GM12878 (cell line): Measurements from ENCODE around the gene NECTIN2. TPM values are rescaled to one million over a fixed set of nuclear protein-coding genes. Genes with fewer than 3 reads are reported as not detected.
"Not testable (repeated sequence)": the region's sequence is repeated elsewhere in the genome, so short reads cannot be mapped to it uniquely, and the experiment has no call there.

Experiments used
- ATAC-seq: fragments of 200-7000 bp; cut with Tn5 transposase; 3 replicates; pipeline ENCODE4 v1.9.1; 2020; ENCODE audit warnings: mild to moderate bottlenecking, moderate library complexity
- BruUV-seq: library from RNA; stranded (reverse); fragments of 400-500 nt; replicated peaks from 2 replicates; lab custom pipeline; 2021; lab: Mats Ljungman, UMichigan
- CTCF ChIA-PET: fragments of 300-600 bp; sonication (Branson Sonifier 250); formaldehyde crosslinking; extraction: SDS; loops from one replicate; lab custom pipeline; 2021; ENCODE audit warnings: inconsistent platforms; lab: Yijun Ruan, JAX
- POLR2A ChIA-PET: fragments of 350-600 bp; formaldehyde crosslinking; extraction: SDS; loops from one replicate; lab custom pipeline; 2021; ENCODE audit warnings: inconsistent platforms; lab: Charles Lee
- RAD21 ChIA-PET: fragments of 300-600 bp; sonication (Branson Sonifier 250); formaldehyde crosslinking; loops from one replicate; lab custom pipeline; 2023; ENCODE audit warnings: antibody characterized with exemption; ENCODE audit not compliant: unreplicated experiment; lab: Charles Lee
- SMC1A ChIA-PET: fragments of 300-600 bp; sonication (Branson Sonifier 250); formaldehyde crosslinking; loops from one replicate; lab custom pipeline; 2023; ENCODE audit not compliant: unreplicated experiment, uncharacterized antibody; lab: Charles Lee
- DNase-seq: peaks from one replicate; pipeline ENCODE4 v3.0.0-alpha.2; 2011; ENCODE audit warnings: low read depth, low spot score
- FAIRE-seq: peaks from 3 replicates; lab custom pipeline; 2011; peaks lifted over from hg19 to GRCh38; lab: Jason Lieb, UNC
- H2AFZ ChIP-seq: 2 replicates; pipeline ENCODE4 v1.6.0; 2011; ENCODE audit warnings: low read depth, low read length, control low read depth; ENCODE audit not compliant: control insufficient read depth
- H3K27ac ChIP-seq: 2 replicates; pipeline ENCODE4 v1.5.1; 2011; ENCODE audit warnings: control low read depth; ENCODE audit not compliant: control insufficient read depth, insufficient read depth
- H3K27me3 ChIP-seq, 2 experiments: replicated peaks in 1 of 2; 2 replicates each; pipeline versions ENCODE4 v1.6.0 to v1.6.1; 2011; ENCODE audit warnings: low read length in 1 of 2; ENCODE audit not compliant: control insufficient read depth in 2 of 2, insufficient read depth in 2 of 2
- H3K36me3 ChIP-seq, 2 experiments: 2 replicates each; pipeline ENCODE4 v1.5.1; 2011; ENCODE audit warnings: low read length in 1 of 2; ENCODE audit not compliant: control insufficient read depth in 2 of 2, insufficient read depth in 2 of 2
- H3K4me1 ChIP-seq: 2 replicates; pipeline ENCODE4 v1.6.1; 2011; ENCODE audit warnings: mild to moderate bottlenecking, low read length, moderate library complexity, mixed read lengths; ENCODE audit not compliant: control insufficient read depth, insufficient read depth
- H3K4me2 ChIP-seq: 2 replicates; pipeline ENCODE4 v1.6.0; 2011; ENCODE audit warnings: control low read depth; ENCODE audit not compliant: control insufficient read depth, insufficient read depth
- H3K4me3 ChIP-seq: fragments of 200-600 bp; sonication (generic); 2 replicates; pipeline ENCODE4 v1.5.1; 2016
- H3K79me2 ChIP-seq: 2 replicates; pipeline ENCODE4 v1.6.0; 2011; ENCODE audit warnings: low read length; ENCODE audit not compliant: control insufficient read depth, insufficient read depth
- H3K9ac ChIP-seq: 2 replicates; pipeline ENCODE4 v1.8.0; 2011; ENCODE audit warnings: low read length, control low read depth, mixed read lengths; ENCODE audit not compliant: control insufficient read depth, insufficient read depth
- H3K9me3 ChIP-seq: replicated peaks from 3 replicates; pipeline ENCODE4 v1.5.1; 2011; ENCODE audit warnings: mild to moderate bottlenecking, low read length; ENCODE audit not compliant: control insufficient read depth, insufficient read depth
- H4K20me1 ChIP-seq: 2 replicates; pipeline ENCODE4 v1.6.0; 2011; ENCODE audit not compliant: control insufficient read depth, insufficient read depth
- ATF3 ChIP-seq: IDR thresholded peaks from 2 replicates; pipeline ENCODE4 v1.6.1; 2011; ENCODE audit warnings: low read depth, mild to moderate bottlenecking, low read length, moderate library complexity, borderline replicate concordance; ENCODE audit errors: extremely low read depth
- CBX5 ChIP-seq: sonication (generic); IDR thresholded peaks from 2 replicates; pipeline ENCODE4 v1.6.1; 2016; ENCODE audit warnings: low read depth, moderate library complexity, mild to moderate bottlenecking, inconsistent platforms
- EZH2 ChIP-seq: IDR thresholded peaks from 2 replicates; pipeline ENCODE4 v1.6.1; 2012; ENCODE audit warnings: low read depth, mild to moderate bottlenecking, control low read depth, inconsistent platforms, low read length, borderline replicate concordance; ENCODE audit not compliant: control insufficient read depth
- HDAC6 ChIP-seq: fragments of 200-600 bp; sonication (generic); IDR thresholded peaks from one replicate; pipeline ENCODE4 v1.8.0; 2017; ENCODE audit warnings: antibody characterized with exemption; ENCODE audit not compliant: unreplicated experiment
- POLR2A ChIP-seq: IDR thresholded peaks from 2 replicates; pipeline ENCODE4 v1.6.1; 2011; ENCODE audit warnings: low read depth, mild to moderate bottlenecking, low read length
- RAD21 ChIP-seq: IDR thresholded peaks from 2 replicates; pipeline ENCODE4 v1.6.1; 2011; ENCODE audit warnings: mild to moderate bottlenecking, low read depth, low read length, moderate library complexity; ENCODE audit not compliant: insufficient read depth
- SMAD1 ChIP-seq: fragments of 450-650 bp; IDR thresholded peaks from 2 replicates; pipeline ENCODE4 v1.6.1; 2018; ENCODE audit warnings: mild to moderate bottlenecking, low read depth; ENCODE audit not compliant: partially characterized antibody
- STAT3 ChIP-seq: IDR thresholded peaks from 2 replicates; pipeline ENCODE4 v1.6.1; 2011; ENCODE audit warnings: low read depth, low read length, improper control_type of control experiment
- ZBTB4 ChIP-seq: fragments of 450-650 bp; formaldehyde crosslinking; IDR thresholded peaks from 2 replicates; pipeline ENCODE4 v1.4.0; 2022; ENCODE audit warnings: mild to moderate bottlenecking, moderate library complexity
- WGBS: methylation state at CpG from one replicate; pipeline ENCODE4 v1.1.6; 2016; ENCODE audit warnings: low lambda C conversion rate; ENCODE audit not compliant: insufficient replicate concordance, insufficient coverage; ENCODE audit errors: missing lambda C conversion rate; 5-methylcytosine and 5-hydroxymethylcytosine counted together
- in situ Hi-C: fragments of 300-500 bp; cut with MboI; formaldehyde crosslinking; loops from 9 replicates; pipeline ENCODE4 v1.14.3; 2018; ENCODE audit warnings: mixed read lengths
- intact Hi-C: fragments of 100-400 bp; cut with micrococcal nuclease; formaldehyde crosslinking; loops from one replicate; pipeline ENCODE4 v1.14.2; 2022; ENCODE audit not compliant: unreplicated experiment
- polyA plus RNA-seq, 11 experiments: library from polyadenylated mRNA; depleted of rRNA in 4 of 11; unstranded in 6 of 11; stranded (reverse) in 5 of 11; fragments of >200 nt; fragmentation: Nextera tagmentation in 4 of 11; fragmentation: Illumina TruSeq in 1 of 11; extraction: Ambion mirVana in 4 of 11; extraction: Trizol in 1 of 11; gene quantifications; 1 replicate in 1 of 11; 2 replicates in 10 of 11; pipeline versions ENCODE4 v1.2.1 to v1.2.3, GENCODE V29; 2011 to 2016; ENCODE audit warnings: inconsistent platforms in 2 of 11, missing spikeins in 2 of 11, low read depth in 1 of 11
- total RNA-seq, 4 experiments: library from RNA; depleted of rRNA in 3 of 4; stranded (reverse); fragments of >200 nt in 3 of 4; fragmentation: Illumina TruSeq in 1 of 4; extraction: Trizol in 1 of 4; gene quantifications; 2 replicates each; pipeline versions ENCODE4 v1.2.1 to v1.2.3, GENCODE V29; 2013 to 2021
- TF ChIP-seq, protein P1 (sequence below): fragments of 450-650 bp; IDR thresholded peaks from 2 replicates; pipeline ENCODE4 v1.6.1; 2018; ENCODE audit warnings: mild to moderate bottlenecking, low read depth, moderate library complexity; ENCODE audit not compliant: partially characterized antibody

The NECTIN2 gene
- total and polyA plus RNA-seq, 10 of the 15 experiments (the other 5 are each of a cell fraction or from before 2014, with no cell fraction given): 0.05 to 0.36 (median 0.26) TPM; not detected in 5

GRCh38 chr19:44834399-44834798 lies 11.7 kb upstream of the NECTIN2 start:
- SMC1A ChIA-PET, H3K27ac ChIP-seq, H3K4me3 ChIP-seq, H3K9ac ChIP-seq, POLR2A ChIA-PET, H4K20me1 ChIP-seq, RAD21 ChIA-PET, H2AFZ ChIP-seq, DNase-seq, ATAC-seq, in situ Hi-C loops, H3K79me2 ChIP-seq, H3K4me2 ChIP-seq, H3K36me3 ChIP-seq, BruUV-seq, H3K9me3 ChIP-seq, H3K27me3 ChIP-seq, intact Hi-C loops, H3K4me1 ChIP-seq, FAIRE-seq: not testable (repeated sequence)
- 23% methylated on average over 8 of the region's 8 CpGs for WGBS
- CTCF ChIA-PET: interaction anchor here (1.4 kb wide), 1 partner anchor 50 kb away, joined by 3 read pairs; no protein-coding TSS in a partner anchor

GRCh38 chr19:44839276-44839675 lies 6.8 kb upstream of the NECTIN2 start:
- ChIA-PET CTCF (no interaction called here), RAD21 (no interaction called here), POLR2A (no interaction called here), SMC1A (interaction anchor here (2.5 kb wide), 1 partner anchor 115 kb away, joined by 7 read pairs; no protein-coding TSS in a partner anchor)
- in situ Hi-C loops: no loop called here
- H3K36me3 ChIP-seq: no peaks in the 10 kb centered on the region
- 43% methylated on average over 2 of the region's 2 CpGs for WGBS
- no TSS peak for BruUV-seq
- ATAC-seq (no peak), DNase-seq (no peak), FAIRE-seq (no peak)
- H3K79me2 ChIP-seq: no peaks in the 10 kb centered on the region
- H3K27ac ChIP-seq: no peak overlapping the region
- no peak overlapping the region for H3K4me3 ChIP-seq
- no peak overlapping the region for H3K4me2 ChIP-seq
- H3K9ac ChIP-seq: no peak overlapping the region
- intact Hi-C loops: no loop called here
- no peaks in the 10 kb centered on the region; a peak in 1 of 4 replicates for H3K27me3 ChIP-seq
- no peaks in the 10 kb centered on the region for H3K4me1 ChIP-seq
- H2AFZ ChIP-seq: no peak overlapping the region
- H3K9me3 ChIP-seq: no peaks in the 10 kb centered on the region
- H4K20me1 ChIP-seq: no peaks in the 10 kb centered on the region
- TF ChIP-seq CBX5: no peak
- no peak for TF ChIP-seq STAT3
- TF ChIP-seq ATF3: no peak
- no peak for TF ChIP-seq EZH2
- TF ChIP-seq ZBTB4 (CRISPR knock-in tag): no peak
- TF ChIP-seq, protein P1, sequence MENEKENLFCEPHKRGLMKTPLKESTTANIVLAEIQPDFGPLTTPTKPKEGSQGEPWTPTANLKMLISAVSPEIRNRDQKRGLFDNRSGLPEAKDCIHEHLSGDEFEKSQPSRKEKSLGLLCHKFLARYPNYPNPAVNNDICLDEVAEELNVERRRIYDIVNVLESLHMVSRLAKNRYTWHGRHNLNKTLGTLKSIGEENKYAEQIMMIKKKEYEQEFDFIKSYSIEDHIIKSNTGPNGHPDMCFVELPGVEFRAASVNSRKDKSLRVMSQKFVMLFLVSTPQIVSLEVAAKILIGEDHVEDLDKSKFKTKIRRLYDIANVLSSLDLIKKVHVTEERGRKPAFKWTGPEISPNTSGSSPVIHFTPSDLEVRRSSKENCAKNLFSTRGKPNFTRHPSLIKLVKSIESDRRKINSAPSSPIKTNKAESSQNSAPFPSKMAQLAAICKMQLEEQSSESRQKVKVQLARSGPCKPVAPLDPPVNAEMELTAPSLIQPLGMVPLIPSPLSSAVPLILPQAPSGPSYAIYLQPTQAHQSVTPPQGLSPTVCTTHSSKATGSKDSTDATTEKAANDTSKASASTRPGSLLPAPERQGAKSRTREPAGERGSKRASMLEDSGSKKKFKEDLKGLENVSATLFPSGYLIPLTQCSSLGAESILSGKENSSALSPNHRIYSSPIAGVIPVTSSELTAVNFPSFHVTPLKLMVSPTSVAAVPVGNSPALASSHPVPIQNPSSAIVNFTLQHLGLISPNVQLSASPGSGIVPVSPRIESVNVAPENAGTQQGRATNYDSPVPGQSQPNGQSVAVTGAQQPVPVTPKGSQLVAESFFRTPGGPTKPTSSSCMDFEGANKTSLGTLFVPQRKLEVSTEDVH: no peak
- no peak for TF ChIP-seq HDAC6
- TF ChIP-seq SMAD1: no peak
- TF ChIP-seq RAD21: no peak
- no peak for TF ChIP-seq POLR2A
